NCI-H1436 treated with DMSO at 0.1 percent for 48 hours (cell line): Measurements from ENCODE around the gene VAV1.
A peak's percentile ranks its signal among the peaks of the same experiment; 100 is the strongest.
"Not testable (repeated sequence)": the region's sequence is repeated elsewhere in the genome, so short reads cannot be mapped to it uniquely, and the experiment has no call there.

Experiments
- DNase-seq: peaks from one replicate; lab custom pipeline; 2025; lab: John Stamatoyannopoulos, UW

VAV1 gene

DNA sequence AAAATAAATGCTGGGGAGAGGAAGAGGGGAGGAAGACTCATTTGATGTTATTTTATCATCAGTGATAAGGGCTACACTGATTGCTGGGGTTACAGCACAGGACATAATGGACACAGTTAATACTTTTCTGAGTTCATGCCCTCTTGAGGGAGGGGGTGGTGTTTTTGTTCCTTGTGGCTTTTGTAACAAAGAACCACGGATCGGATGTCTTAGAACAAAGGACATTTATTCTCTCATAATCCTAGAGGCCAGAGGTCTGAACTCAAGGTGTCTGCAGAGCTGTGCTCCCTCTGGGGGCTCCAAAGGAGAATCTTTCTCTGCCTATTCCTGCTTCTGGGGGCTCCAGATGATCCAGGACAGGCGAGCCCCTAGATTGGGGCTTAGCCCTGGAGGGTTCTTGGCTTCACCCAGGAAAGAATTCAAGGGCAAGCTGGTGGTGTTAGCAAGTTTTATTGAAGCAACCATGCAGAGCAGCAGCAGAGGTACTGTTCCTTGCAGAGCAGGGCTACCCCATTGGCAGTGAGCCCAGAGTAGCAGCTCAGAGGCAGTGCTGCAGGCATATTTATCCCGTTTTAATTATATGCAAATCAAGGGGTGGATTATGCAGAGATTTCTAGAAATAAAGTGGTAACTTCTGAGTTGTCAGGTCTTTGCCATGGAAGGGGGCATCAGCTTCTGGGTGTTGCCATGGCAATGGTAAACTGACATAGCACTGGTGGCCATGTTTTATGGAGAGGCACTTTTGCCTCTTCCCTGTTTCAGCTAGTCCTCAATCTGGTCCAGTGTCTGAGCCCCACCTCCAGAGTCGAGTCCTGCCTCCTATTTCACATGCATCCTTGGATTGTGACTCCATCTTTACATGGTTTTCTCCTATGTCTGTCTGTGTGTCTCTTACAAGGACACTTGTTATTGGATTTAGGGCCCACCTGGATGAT lies 18.0 kb downstream of the VAV1 start:
- DNase-seq, result no peak

GRCh38 chr19:6791237-6791636 lies 18.7 kb downstream of the VAV1 start:
- no peak for DNase-seq

- no peak for DNase-seq
Observed at GRCh38 chr19:6793411-6793810, 20.9 kb downstream of the VAV1 start.

DNA sequence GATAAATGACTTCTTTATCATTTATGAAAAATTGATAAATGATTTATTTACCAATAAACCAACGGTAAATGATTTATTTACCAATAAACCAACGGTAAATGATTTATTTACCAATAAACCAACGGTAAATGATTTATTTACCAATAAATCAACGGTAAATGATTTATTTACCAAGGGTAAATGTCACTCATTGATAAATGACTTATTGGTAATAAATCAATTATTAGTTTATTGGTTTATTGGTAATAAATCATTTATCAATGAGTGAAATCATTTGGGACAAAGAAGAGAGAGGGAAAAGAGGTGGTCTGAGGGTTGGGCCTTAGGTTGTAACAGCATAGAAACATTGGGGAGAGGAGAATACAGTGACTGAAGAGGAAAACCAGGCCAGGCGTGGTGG lies 21.5 kb downstream of the VAV1 start:
- DNase-seq, result no peak

- DNase-seq, result no peak
Observed at GRCh38 chr19:6794686-6795431, 22.4 kb downstream of the VAV1 start.

GRCh38 chr19:6796278-6796677 lies 23.8 kb downstream of the VAV1 start:
- DNase-seq, result no peak

GRCh38 chr19:6797646-6798045 lies 25.1 kb downstream of the VAV1 start:
- DNase-seq, result no peak

DNA sequence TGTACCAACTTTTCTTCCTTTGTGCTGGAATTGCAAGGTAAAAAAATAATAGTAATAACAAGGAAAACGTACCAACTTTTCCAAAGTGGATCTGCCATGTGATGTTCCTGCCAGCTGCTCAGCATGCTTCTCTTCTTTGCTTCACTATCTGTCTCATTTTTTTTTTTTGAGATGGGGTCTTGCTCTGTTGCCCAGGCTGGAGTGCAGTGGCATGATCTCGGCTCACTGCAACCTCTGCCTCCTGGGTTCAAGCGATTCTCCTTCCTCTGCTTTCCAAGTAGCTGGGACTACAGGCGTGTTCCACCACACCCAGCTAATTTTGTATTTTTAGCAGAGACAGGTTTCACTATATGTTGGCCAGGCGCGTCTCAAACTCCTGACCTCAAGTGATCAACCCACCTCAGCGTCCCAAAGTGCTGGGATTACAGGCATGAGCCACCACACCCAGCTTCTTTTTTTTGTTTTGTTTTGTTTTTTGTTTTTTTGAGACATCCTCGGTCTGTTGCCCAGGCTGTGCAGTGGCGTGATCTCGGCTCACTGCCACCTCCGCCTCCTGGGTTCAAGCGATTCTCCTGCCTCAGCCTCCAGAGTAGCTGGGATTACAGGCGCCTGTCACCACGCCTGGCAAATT lies 27.8 kb downstream of the VAV1 start:
- not testable (repeated sequence) for DNase-seq

DNA sequence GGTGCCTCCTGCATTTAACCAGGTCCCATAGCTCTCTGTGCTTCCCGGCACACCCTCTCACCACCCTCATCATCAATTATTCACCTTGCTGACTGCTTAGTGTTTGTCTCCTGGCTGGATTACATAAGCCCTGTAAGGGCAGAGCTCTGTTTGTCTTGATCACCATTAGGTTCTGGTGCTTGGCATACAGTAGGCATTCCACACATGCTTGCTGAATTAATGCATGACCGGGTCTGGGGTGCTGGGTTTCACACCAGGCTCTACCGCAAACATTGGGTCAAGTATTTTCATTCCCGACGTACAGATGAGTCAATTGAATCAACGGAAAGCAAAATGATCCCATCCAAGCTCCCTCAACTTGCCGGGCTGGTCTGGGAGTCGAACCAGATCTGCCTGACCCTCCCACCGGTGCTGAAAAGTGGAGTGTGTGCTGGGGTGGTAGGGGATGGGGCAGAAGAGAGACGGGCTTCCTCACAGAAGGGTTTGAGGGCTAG lies 28.5 kb downstream of the VAV1 start:
- DNase-seq, result no peak

GRCh38 chr19:6801485-6802086 lies 29.1 kb downstream of the VAV1 start:
- peak; percentile 36 for DNase-seq

- no peak for DNase-seq
Observed at GRCh38 chr19:6802336-6803035, 30.0 kb downstream of the VAV1 start.

- no peak for DNase-seq
Observed at GRCh38 chr19:6803036-6803404, 30.5 kb downstream of the VAV1 start.

DNA sequence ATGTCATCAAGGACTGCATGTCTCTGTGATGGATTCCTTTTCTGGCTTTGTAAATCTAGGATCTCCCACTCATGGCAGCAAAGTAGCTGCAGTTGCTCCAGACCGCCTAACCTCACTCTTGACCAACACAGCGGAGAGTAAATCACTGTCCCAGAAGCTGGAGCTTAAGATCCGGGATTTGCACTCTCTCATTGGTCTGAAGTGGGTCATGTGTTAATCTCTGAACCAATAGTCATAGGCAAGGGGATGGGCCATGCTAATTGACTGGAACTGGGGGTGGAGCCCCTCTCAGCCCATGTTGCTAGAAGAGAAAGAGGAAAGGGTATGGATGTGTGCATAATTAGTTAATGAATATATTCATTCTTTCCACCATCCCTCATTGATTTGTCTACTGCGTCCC lies 34.0 kb downstream of the VAV1 start:
- no peak for DNase-seq

DNA sequence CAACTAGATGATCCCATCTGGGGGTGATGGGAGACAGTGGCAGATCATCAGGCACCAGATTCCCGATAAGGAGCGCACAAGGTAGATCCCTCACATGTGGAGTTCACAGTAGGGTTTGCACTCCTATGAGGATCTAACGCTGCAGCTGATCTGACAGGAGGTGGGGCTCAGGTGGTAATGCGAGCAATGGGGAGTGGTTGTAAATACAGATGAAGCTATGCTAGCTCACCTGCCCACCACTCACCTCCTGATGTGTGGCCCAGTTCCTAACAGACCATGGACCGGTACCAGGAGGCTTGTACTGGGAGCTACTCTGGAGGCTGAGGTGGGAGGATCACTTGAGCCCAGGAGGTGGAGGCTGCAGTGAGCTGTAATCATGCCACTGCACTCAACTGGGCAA lies 34.8 kb downstream of the VAV1 start:
- DNase-seq, result no peak

DNA sequence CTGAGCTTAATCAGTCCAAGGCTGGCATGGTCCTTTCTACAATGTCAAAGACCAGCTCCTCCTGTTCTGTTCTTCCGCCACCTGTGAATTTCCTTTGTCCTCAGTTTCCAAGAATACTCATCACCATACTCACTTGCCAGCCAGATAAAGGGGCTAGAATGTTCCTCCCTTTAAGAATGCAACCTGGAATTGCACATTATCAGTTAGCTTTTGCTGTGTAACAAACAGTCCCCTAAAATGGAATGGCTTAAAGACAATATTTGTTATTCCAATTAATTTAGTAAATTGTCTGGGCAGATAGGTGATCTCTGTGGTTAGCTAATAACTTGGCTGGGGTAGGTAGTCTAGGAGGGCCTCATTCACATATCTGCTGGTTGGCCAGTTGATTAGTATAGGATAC lies 36.0 kb downstream of the VAV1 start:
- DNase-seq, result no peak

GRCh38 chr19:6809262-6809661 lies 36.8 kb downstream of the VAV1 start:
- no peak for DNase-seq

DNA sequence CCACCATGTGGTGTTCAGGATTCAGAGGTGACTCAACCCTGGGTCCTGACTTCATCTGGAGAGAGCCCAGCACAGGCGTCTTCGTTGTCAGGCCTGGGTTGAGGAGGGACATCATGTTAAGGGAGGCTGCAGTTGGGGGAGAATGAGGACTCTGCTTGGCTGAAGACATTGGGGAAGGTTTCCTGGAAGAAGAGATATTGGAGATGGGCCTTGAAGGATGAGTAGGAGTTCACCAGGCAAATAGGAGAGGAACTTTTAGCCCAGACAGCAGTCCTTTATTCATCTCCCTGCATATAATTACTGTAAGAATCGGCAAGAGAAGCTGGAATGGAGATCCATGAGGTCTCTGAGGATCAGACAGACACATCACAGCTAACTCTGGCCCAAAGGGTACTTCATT lies 38.9 kb downstream of the VAV1 start:
- DNase-seq, result no peak

GRCh38 chr19:6811906-6812305 lies 39.4 kb downstream of the VAV1 start:
- no peak for DNase-seq

GRCh38 chr19:6812612-6813011 lies 40.1 kb downstream of the VAV1 start:
- no peak for DNase-seq

DNA sequence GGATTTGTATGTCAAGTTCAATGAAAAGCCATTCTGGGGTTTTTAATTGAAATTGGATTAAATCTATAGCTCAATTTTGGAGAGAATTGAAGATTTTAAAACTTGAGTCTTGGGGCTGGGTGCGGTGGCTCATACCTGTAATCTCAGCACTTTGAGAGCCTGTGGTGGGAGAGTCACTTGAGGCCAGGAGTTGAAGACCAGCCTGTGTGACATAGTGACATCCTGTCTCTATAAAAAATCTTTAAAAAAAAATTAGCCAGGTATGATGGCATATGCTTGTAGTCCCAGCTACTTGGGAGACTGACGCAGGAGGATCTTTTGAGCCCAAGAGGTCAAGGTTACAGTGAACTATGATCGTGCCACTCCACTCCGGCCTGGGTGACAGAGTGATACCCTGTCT lies 41.2 kb downstream of the VAV1 start:
- DNase-seq, result no peak

GRCh38 chr19:6817179-6817578 lies 44.7 kb downstream of the VAV1 start:
- no peak for DNase-seq

- DNase-seq, result no peak
Observed at GRCh38 chr19:6818246-6818645, 45.7 kb downstream of the VAV1 start.
